Measurements from ENCODE around the gene SEH1L.

DNA sequence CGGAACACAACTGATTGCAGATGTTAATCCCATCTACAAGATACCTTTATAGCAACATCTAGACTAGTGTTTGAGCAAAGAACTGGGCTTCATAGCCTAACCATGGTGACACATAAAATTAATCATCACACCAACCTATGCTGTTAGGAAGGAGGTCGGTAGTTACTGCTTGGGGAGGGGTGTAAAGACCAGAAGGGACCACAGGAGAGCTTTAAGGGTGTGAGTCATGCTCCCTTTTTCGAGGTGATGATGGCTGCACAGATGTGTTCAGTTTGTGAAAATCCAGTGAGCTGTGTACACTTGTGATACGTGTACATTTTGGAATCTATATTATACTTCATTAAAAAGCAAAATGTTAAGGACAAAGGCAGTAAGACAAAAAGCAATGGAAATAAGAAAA is 4.6 kb upstream of the SEH1L start:
- no peak for TF ChIP-seq CTCF (conservative IDR thresholded peaks at IDR 0.05; ENCODE audit: low read length)
- no peak for TF ChIP-seq EZH2phosphoT487 (IDR thresholded peaks at IDR 0.05; ENCODE audit: borderline replicate concordance)
